Lower lobe of right lung (tissue), 2 donors: ENCODE data around the gene OGT. TPM values are rescaled to one million over a fixed set of nuclear protein-coding genes. Genes with fewer than 3 reads are reported as not detected.
"Not testable (repeated sequence)": the region's sequence is repeated elsewhere in the genome, so short reads cannot be mapped to it uniquely, and the experiment has no call there.

Source experiments
- ATAC-seq, 2 donors: fragments of 200-7000 bp; cut with Tn5 transposase; one replicate each; pipeline ENCODE4 v1.9.1; 2020 to 2022; ENCODE audit warnings: mild to moderate bottlenecking in 2 of 2, moderate library complexity in 2 of 2
- DNase-seq: peaks from one replicate; pipeline ENCODE4 v3.0.0-alpha.2; 2020
- H3K27ac ChIP-seq: fragments of 200-600 bp; one replicate; pipeline ENCODE4 v1.8.0; 2022
- H3K27me3 ChIP-seq: fragments of 200-600 bp; one replicate; pipeline ENCODE4 v1.8.0; 2022; ENCODE audit warnings: low read depth
- H3K36me3 ChIP-seq: fragments of 200-600 bp; one replicate; pipeline ENCODE4 v1.8.0; 2022; ENCODE audit warnings: mild to moderate bottlenecking
- H3K4me1 ChIP-seq: fragments of 200-600 bp; one replicate; pipeline ENCODE4 v1.8.0; 2022
- H3K4me3 ChIP-seq: fragments of 200-600 bp; one replicate; pipeline ENCODE4 v1.8.0; 2022; ENCODE audit warnings: mild to moderate bottlenecking
- H3K9me3 ChIP-seq: fragments of 200-600 bp; one replicate; pipeline ENCODE4 v1.8.0; 2022
- CTCF ChIP-seq: fragments of 200-600 bp; IDR thresholded peaks from one replicate; pipeline ENCODE4 v1.8.0; 2022; ENCODE audit warnings: antibody characterized with exemption, mild to moderate bottlenecking
- intact Hi-C: fragments of 100-400 bp; cut with DNase I; formaldehyde crosslinking; loops from one replicate; pipeline ENCODE4 v1.11.0; 2022
- total RNA-seq: library from RNA; stranded (reverse); fragmentation: NEBNext Ultra II Directional; extraction: Animal tissue kit (Norgen Biotek cat#: 25700); gene quantifications from one replicate; pipeline ENCODE4 v1.2.1, GENCODE V29; 2021
- donor health status: DM: no; HTN: yes; CAD: no; lungs with severe emphysema.

Gene OGT
- total RNA-seq, 1 donor from 2014 or later: 149 TPM

GRCh38 chrX:71563921-71564320, 31.0 kb downstream of the OGT start:
- Histone ChIP-seq H3K4me3 (no peak overlapping the region), H3K4me1 (no peaks in the 10 kb centered on the region), H3K36me3 (peaks cover 100% of the 10 kb centered on the region), H3K9me3 (no peaks in the 10 kb centered on the region), H3K27me3 (no peaks in the 10 kb centered on the region), H3K27ac (no peak overlapping the region)
- no peak for ATAC-seq
- no peak for TF ChIP-seq CTCF
- no peak for DNase-seq
- intact Hi-C loops: no loop called here

- Histone ChIP-seq H3K4me3 (no peak overlapping the region), H3K9me3 (no peaks in the 10 kb centered on the region), H3K27me3 (no peaks in the 10 kb centered on the region), H3K27ac (no peak overlapping the region), H3K4me1 (no peaks in the 10 kb centered on the region), H3K36me3 (peaks cover 94% of the 10 kb centered on the region)
- TF ChIP-seq CTCF: no peak
- DNase-seq (no peak), ATAC-seq (no peak)
- intact Hi-C loops: no loop called here
Observed at GRCh38 chrX:71565474-71566041, 32.7 kb downstream of the OGT start.

- ATAC-seq (peak in 1 of 2 donors; percentile 69), DNase-seq (peak; percentile 61)
- H3K27me3 ChIP-seq, H3K27ac ChIP-seq, H3K4me1 ChIP-seq, H3K9me3 ChIP-seq, intact Hi-C loops, H3K4me3 ChIP-seq: not testable (repeated sequence)
- H3K36me3 ChIP-seq: peaks cover 93% of the 10 kb centered on the region
Observed at GRCh38 chrX:71571390-71571789, 38.5 kb downstream of the OGT start.

GRCh38 chrX:71573590-71573989, 40.7 kb downstream of the OGT start:
- ATAC-seq: no peak
- H3K9me3 ChIP-seq: no peaks in the 10 kb centered on the region
- intact Hi-C loops: no loop called here
- H3K4me3 ChIP-seq: no peak overlapping the region
- no peak for DNase-seq
- no peak for TF ChIP-seq CTCF
- H3K27me3 ChIP-seq: no peaks in the 10 kb centered on the region
- no peak overlapping the region for H3K27ac ChIP-seq
- H3K4me1 ChIP-seq: no peaks in the 10 kb centered on the region
- H3K36me3 ChIP-seq: peaks cover 76% of the 10 kb centered on the region

- no peak overlapping the region for H3K4me3 ChIP-seq
- peaks cover 41% of the 10 kb centered on the region for H3K36me3 ChIP-seq
Observed at GRCh38 chrX:71577682-71578081, 44.8 kb downstream of the OGT start.

More at GRCh38 chrX:71577682-71578081, 44.8 kb downstream of the OGT start:
- TF ChIP-seq CTCF: no peak
- peak in 1 of 2 donors; percentile 64 for ATAC-seq
- Histone ChIP-seq H3K27ac (no peak overlapping the region), H3K27me3 (no peaks in the 10 kb centered on the region), H3K4me1 (no peaks in the 10 kb centered on the region), H3K9me3 (no peaks in the 10 kb centered on the region)
- intact Hi-C loops: no loop called here
- no peak for DNase-seq
